HG03025 (cell line): ENCODE data around the gene CDCA7L.
"Not testable (repeated sequence)": the region's sequence is repeated elsewhere in the genome, so short reads cannot be mapped to it uniquely, and the experiment has no call there.

Experiments used
- ATAC-seq: cut with Tn5 transposase; IDR thresholded peaks from one replicate; pipeline ENCODE4 v1.9.1; 2021; ENCODE audit warnings: mild to moderate bottlenecking, moderate library complexity; ENCODE audit not compliant: unreplicated experiment, low FRiP score

The CDCA7L gene

GRCh38 chr7:21912931-21913780 lies 32.5 kb downstream of the CDCA7L start:
- no peak for ATAC-seq

- ATAC-seq, result no peak
Measured at GRCh38 chr7:21912305-21912704, 33.4 kb downstream of the CDCA7L start.

GRCh38 chr7:21911341-21911875 lies 34.3 kb downstream of the CDCA7L start:
- ATAC-seq, result no peak

- no peak for ATAC-seq
Measured at GRCh38 chr7:21910253-21910652, 35.4 kb downstream of the CDCA7L start.

GRCh38 chr7:21908746-21909145 lies 37.0 kb downstream of the CDCA7L start:
- ATAC-seq, result no peak

GRCh38 chr7:21903020-21903786 lies 42.5 kb downstream of the CDCA7L start:
- no peak for ATAC-seq

- ATAC-seq, result no peak
Measured at GRCh38 chr7:21902240-21902639, 43.5 kb downstream of the CDCA7L start.

- peak; percentile 97 for ATAC-seq
Measured at GRCh38 chr7:21898265-21898930, 47.3 kb downstream of the CDCA7L start.

GRCh38 chr7:21893401-21893800 lies 52.3 kb downstream of the CDCA7L start:
- ATAC-seq, result no peak

- no peak for ATAC-seq
Measured at GRCh38 chr7:21891291-21891690, 54.4 kb downstream of the CDCA7L start.

- ATAC-seq, result no peak
Measured at GRCh38 chr7:21887779-21888178, 57.9 kb downstream of the CDCA7L start.

GRCh38 chr7:21887353-21887752 lies 58.3 kb downstream of the CDCA7L start:
- no peak for ATAC-seq

- ATAC-seq, result no peak
Measured at GRCh38 chr7:21886396-21886795, 59.3 kb downstream of the CDCA7L start.

- no peak for ATAC-seq
Measured at GRCh38 chr7:21884496-21884895, 61.2 kb downstream of the CDCA7L start.

GRCh38 chr7:21883501-21883900 lies 62.2 kb downstream of the CDCA7L start:
- ATAC-seq, result not testable (repeated sequence)

GRCh38 chr7:21883069-21883468 lies 62.6 kb downstream of the CDCA7L start:
- no peak for ATAC-seq

- no peak for ATAC-seq
Measured at GRCh38 chr7:21869785-21870402, 75.8 kb downstream of the CDCA7L start.

GRCh38 chr7:21868576-21868850 lies 77.2 kb downstream of the CDCA7L start:
- no peak for ATAC-seq

GRCh38 chr7:21867816-21868575 lies 77.7 kb downstream of the CDCA7L start:
- no peak for ATAC-seq

GRCh38 chr7:21867226-21867625 lies 78.5 kb downstream of the CDCA7L start:
- no peak for ATAC-seq
